IPS-NIHi7 (cell line): ENCODE results near the gene PRR33.
"Not testable (repeated sequence)": the region's sequence is repeated elsewhere in the genome, so short reads cannot be mapped to it uniquely, and the experiment has no call there.

ENCODE experiments used
- DNase-seq: peaks from one replicate; pipeline ENCODE4 v3.0.0; 2012; ENCODE audit warnings: mixed read lengths; ENCODE audit errors: extremely low spot score

The PRR33 gene

GRCh38 chr11:1891831-1892115, at the start of gene PRR33:
Gene PRR33, minus strand, starts transcription at chr11:1891895. Its CDS starts 1,311 bp downstream, at chr11:1890584.
- DNase-seq: no peak

DNA sequence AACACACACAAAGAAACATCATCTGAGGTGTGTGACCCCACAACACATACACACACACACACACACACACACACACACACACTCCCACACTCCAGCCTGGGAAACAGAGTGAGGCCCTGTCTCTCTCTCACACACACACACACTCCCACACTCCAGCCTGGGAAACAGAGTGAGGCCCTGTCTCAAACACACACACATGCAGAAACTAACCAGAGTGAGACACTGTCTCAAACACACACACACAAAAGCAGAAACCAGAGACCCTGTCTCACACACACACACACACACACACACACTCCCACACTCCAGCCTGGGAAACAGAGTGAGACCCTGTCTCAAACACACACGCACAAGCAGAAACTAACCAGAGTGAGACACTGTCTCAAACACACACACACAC, 48.1 kb upstream of the PRR33 start:
- not testable (repeated sequence) for DNase-seq

GRCh38 chr11:1939006-1939625, 47.4 kb upstream of the PRR33 start:
- DNase-seq: peak; percentile 15

- peak; percentile 8 for DNase-seq
These were observed 46.8 kb upstream of the PRR33 start for GRCh38 chr11:1938343-1939005.

DNA sequence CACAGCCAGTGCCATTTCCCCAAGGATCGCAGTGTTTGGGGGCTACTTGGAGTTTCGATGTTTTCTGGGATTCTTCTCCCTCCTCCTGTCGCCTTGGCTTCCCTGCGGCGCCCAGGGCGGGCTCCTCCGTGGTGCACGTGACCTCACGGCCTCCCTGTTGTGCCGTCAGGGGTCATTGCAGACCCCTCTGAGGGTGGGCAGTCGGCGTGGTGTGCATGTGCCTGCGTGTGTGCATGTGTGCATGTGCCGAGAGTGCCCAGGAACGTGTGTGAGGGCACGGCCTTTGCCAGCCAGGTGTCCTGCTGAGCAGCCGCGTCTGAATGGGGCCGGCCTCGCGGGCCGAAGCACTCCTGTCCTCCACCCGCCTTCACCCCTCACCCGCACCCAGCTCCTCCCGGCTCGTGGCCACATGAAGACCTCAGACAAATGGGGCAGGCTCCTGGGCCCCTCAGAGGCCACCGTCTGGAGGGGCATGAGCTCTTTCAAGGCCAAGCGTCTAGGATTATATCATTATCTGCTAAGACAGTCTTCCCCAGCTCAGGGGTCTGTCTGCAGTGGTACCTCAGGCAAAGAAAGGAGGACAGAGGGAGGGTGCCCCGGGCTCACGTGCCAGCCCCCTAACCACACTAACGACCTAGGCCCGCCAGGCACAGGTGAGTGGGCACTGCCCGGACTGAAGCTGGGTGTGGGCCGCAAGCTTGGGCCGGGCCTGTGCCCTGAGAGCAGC, 46.1 kb upstream of the PRR33 start:
- peak; percentile 9 for DNase-seq

- DNase-seq: peak; percentile 14
These were observed 45.3 kb upstream of the PRR33 start for GRCh38 chr11:1936781-1937615.

GRCh38 chr11:1936072-1936780, 44.5 kb upstream of the PRR33 start:
- DNase-seq: peak; percentile 8

DNA sequence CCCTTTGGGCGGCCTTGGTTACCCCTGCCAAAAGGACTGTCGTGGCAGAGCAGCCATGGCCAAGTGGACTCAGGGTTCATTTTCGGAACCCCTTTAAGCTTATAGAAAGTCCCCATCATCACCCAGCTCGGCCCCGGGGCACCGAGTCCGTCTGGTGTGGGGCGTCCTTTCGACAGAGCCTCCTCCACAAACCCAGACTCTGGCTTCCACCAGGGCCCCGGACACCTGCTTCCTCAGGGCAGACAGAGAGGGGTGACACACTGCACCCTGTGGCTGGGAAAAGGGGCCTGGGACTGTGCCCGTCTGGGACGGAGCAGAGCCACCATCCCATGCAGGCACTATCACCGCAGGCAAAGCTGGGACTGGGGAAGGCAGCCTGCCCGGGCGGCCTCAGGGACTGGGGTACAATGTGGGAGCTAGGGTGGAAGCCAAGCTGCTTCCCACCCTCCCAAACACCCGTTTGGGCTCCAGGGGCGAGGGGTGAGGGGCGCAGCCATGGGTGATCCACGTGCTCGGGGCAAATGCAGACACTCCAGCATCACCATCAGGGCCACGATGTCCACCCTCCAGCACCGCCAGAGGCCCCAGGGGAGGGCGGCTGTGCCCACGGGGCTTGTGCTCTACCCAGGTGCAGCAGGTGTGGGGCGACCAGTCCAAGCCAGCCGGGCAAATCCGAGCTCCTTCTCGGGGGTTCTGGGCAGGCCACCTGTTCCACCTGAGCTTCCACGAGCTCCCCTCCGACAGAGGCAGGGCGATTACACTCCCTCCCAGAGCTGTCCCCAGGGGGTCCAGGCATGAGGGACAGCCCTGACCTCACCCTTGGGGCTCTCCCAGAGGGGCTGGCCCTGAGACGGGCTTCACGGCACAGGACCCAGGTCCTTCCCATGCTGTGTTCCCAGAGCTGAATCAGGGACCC, 43.7 kb upstream of the PRR33 start:
- peak; percentile 11 for DNase-seq

GRCh38 chr11:1934335-1935155, 42.9 kb upstream of the PRR33 start:
- DNase-seq: peak; percentile 7

DNA sequence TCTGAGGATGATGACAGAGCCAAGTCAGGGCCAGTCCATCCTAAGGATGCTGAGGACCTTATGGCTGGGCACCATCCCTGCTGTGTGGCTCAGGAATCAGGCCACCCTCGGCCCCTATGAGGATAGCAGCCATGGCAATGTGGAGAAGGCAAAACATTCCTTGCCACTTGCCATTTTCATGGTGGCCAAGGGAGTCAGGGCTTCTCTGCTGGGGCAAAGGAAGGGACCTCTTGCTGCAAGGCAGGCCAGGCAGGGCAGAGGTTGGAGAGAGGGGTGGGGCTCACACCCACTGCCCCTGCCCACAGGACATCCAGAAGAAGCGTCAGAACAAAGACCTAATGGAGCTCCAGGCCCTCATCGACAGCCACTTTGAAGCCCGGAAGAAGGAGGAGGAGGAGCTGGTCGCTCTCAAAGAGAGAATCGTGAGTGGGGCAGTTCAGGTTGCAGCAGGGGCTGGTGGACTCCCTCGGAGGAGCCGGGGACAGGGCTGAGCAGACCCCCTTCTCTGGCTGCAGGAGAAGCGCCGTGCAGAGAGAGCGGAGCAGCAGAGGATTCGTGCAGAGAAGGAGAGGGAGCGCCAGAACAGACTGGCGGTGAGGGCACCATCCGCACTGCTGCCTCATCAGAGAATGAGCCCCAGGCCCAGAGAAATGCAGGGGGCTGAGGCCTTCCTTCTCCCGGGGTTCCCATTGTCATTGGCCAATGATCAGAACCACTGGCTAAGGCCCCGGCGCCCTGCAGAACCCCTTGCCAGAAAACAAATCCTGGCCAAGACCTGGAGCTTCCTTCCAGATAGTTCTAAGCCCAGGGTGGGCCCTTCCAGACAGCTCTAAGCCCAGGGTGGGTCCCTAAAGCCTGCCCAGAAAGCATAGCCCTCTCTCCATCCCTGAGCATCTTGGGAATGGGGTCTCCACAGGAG, 42.0 kb upstream of the PRR33 start:
- no peak for DNase-seq

- no peak for DNase-seq
These were observed 41.0 kb upstream of the PRR33 start for GRCh38 chr11:1932681-1933080.

- DNase-seq: no peak
These were observed 40.4 kb upstream of the PRR33 start for GRCh38 chr11:1932105-1932480.

GRCh38 chr11:1931341-1932104, 39.8 kb upstream of the PRR33 start:
- DNase-seq: peak; percentile 10

DNA sequence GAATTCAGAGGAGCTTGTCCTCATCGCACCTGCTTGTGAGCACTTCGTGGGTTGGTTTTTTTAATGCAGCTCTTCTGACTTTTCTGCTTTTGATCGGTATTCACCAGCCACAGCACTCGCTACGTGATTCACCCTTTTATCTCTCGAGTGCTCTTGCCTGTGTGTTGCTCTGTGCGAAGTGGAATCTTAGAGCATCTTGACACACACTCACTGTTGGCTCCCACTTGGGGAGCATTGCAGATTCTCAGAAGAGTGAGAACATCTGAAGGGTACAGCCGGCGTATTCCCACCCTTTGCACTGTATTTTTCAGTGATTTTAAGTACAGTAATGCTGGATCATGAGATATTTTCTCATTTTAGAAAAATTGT, 38.8 kb upstream of the PRR33 start:
- DNase-seq: peak; percentile 7

- DNase-seq: peak; percentile 10
These were observed 38.1 kb upstream of the PRR33 start for GRCh38 chr11:1929621-1930461.

GRCh38 chr11:1928891-1929541, 37.3 kb upstream of the PRR33 start:
- peak; percentile 9 for DNase-seq
